HepG2 (cell line): ENCODE results near the gene VWA3A. TPM values are rescaled to one million over a fixed set of nuclear protein-coding genes. Genes with fewer than 3 reads are reported as not detected.

Experiments used
- ATAC-seq: fragments of 200-7000 bp; cut with Tn5 transposase; 3 replicates; pipeline ENCODE4 v1.9.1; 2020; ENCODE audit warnings: mild to moderate bottlenecking, moderate library complexity
- BruUV-seq: library from RNA; stranded (reverse); fragments of 400-500 nt; replicated peaks from 2 replicates; lab custom pipeline; 2021; lab: Mats Ljungman, UMichigan
- CTCF ChIA-PET: fragments of 300-600 bp; formaldehyde crosslinking; extraction: SDS; loops from one replicate; lab custom pipeline; 2021; ENCODE audit warnings: low total read pairs, inconsistent platforms, low intra/inter-chr PET ratio; lab: Yijun Ruan, JAX
- POLR2A ChIA-PET: fragments of 350-600 bp; sonication (Branson Sonifier 250); formaldehyde crosslinking; loops from one replicate; lab custom pipeline; 2020; ENCODE audit warnings: antibody characterized with exemption, inconsistent platforms; lab: Yijun Ruan, JAX
- DNase-seq: peaks from one replicate; pipeline ENCODE4 v3.0.0-alpha.2; 2015; ENCODE audit warnings: low spot score
- FAIRE-seq: peaks from 3 replicates; lab custom pipeline; 2011; peaks lifted over from hg19 to GRCh38; lab: Jason Lieb, UNC
- H2AFZ ChIP-seq: one replicate; pipeline ENCODE4 v1.6.1; 2011; ENCODE audit warnings: low read length, inconsistent platforms
- H3K27ac ChIP-seq: fragments of 300-600 bp; 3 replicates; pipeline ENCODE4 v1.8.0; 2011; ENCODE audit warnings: mixed run types, mild to moderate bottlenecking, mixed read lengths, low read length, inconsistent platforms; ENCODE audit not compliant: insufficient read depth; ENCODE audit errors: extremely low read length
- H3K27me3 ChIP-seq, 2 experiments: fragments of 200-600 bp in 1 of 2; 2 replicates in 1 of 2; 3 replicates in 1 of 2; pipeline versions ENCODE4 v1.6.0 to v1.8.0; 2011; ENCODE audit warnings: low read length in 2 of 2, mild to moderate bottlenecking in 2 of 2, moderate library complexity in 2 of 2, inconsistent platforms in 1 of 2; ENCODE audit not compliant: insufficient read depth in 2 of 2, control insufficient read depth in 1 of 2
- H3K36me3 ChIP-seq, 2 experiments: fragments of 200-600 bp in 1 of 2; replicated peaks in 1 of 2; 2 replicates in 1 of 2; 3 replicates in 1 of 2; pipeline versions ENCODE4 v1.5.1 to v1.8.0; 2011; ENCODE audit warnings: low read length in 2 of 2, inconsistent platforms in 1 of 2; ENCODE audit not compliant: insufficient read depth in 2 of 2, control insufficient read depth in 1 of 2
- H3K4me1 ChIP-seq: 2 replicates; pipeline ENCODE4 v1.5.1; 2012; ENCODE audit warnings: low read length, inconsistent platforms; ENCODE audit not compliant: insufficient read depth
- H3K4me2 ChIP-seq: 2 replicates; pipeline ENCODE4 v1.6.0; 2011; ENCODE audit warnings: low read depth, low read length, inconsistent platforms
- H3K4me3 ChIP-seq, 3 experiments: fragments of 200-600 bp in 1 of 3; sonication (generic), shearing (Covaris generic) in 1 of 3; replicated peaks in 1 of 3; 2 replicates each; pipeline ENCODE4 v1.5.1; 2011 to 2016; ENCODE audit warnings: low read length in 3 of 3, inconsistent platforms in 2 of 3, low read depth in 2 of 3, mild to moderate bottlenecking in 2 of 3, control low read depth in 1 of 3, mixed read lengths in 1 of 3; ENCODE audit not compliant: insufficient read depth in 1 of 3
- H3K79me2 ChIP-seq: one replicate; pipeline ENCODE4 v1.6.1; 2011; ENCODE audit warnings: low read length, inconsistent platforms; ENCODE audit not compliant: insufficient read depth
- H3K9ac ChIP-seq: 2 replicates; pipeline ENCODE4 v1.6.0; 2011; ENCODE audit warnings: mild to moderate bottlenecking, low read depth, low read length, inconsistent platforms; ENCODE audit not compliant: insufficient read depth
- H3K9me3 ChIP-seq: 2 replicates; pipeline ENCODE4 v1.5.1; 2012; ENCODE audit warnings: mild to moderate bottlenecking, low read length
- H4K20me1 ChIP-seq: 2 replicates; pipeline ENCODE4 v1.6.0; 2011; ENCODE audit warnings: inconsistent platforms, mild to moderate bottlenecking, low read length, moderate library complexity; ENCODE audit not compliant: insufficient read depth
- ADNP ChIP-seq: sonication (generic); formaldehyde crosslinking; IDR thresholded peaks from 2 replicates; pipeline ENCODE4 v1.4.0; 2020; ENCODE audit warnings: missing genetic modification reagents
- ARNTL ChIP-seq: sonication (generic); formaldehyde crosslinking; IDR thresholded peaks from 2 replicates; pipeline ENCODE4 v1.4.0; 2020; ENCODE audit warnings: mild to moderate bottlenecking, missing genetic modification reagents
- ATRX ChIP-seq: sonication (generic); formaldehyde crosslinking; IDR thresholded peaks from 2 replicates; pipeline ENCODE4 v1.4.0; 2020; ENCODE audit warnings: missing genetic modification reagents, borderline replicate concordance
- GABPB1 ChIP-seq: IDR thresholded peaks from 2 replicates; pipeline ENCODE4 v1.6.1; 2016; ENCODE audit warnings: mild to moderate bottlenecking, missing genetic modification reagents, moderate library complexity, missing compliant biosample characterization
- HDAC6 ChIP-seq: fragments of 200-600 bp; sonication (generic); IDR thresholded peaks from 2 replicates; pipeline ENCODE4 v1.7.0; 2017; ENCODE audit warnings: mild to moderate bottlenecking, antibody characterized with exemption, low read length, low read depth
- HOXA7 ChIP-seq: sonication (generic); formaldehyde crosslinking; IDR thresholded peaks from 2 replicates; pipeline ENCODE4 v1.8.1; 2022; ENCODE audit warnings: mild to moderate bottlenecking, missing genetic modification reagents, moderate library complexity
- MTA1 ChIP-seq: sonication (generic); formaldehyde crosslinking; IDR thresholded peaks from 2 replicates; pipeline ENCODE4 v1.4.0; 2020; ENCODE audit warnings: missing genetic modification reagents, mild to moderate bottlenecking, borderline replicate concordance
- MYC ChIP-seq: sonication (generic); formaldehyde crosslinking; IDR thresholded peaks from 2 replicates; pipeline ENCODE4 v1.9.0; 2021; ENCODE audit warnings: missing genetic modification reagents, borderline replicate concordance
- PHB2 ChIP-seq: fragments of 450-650 bp; IDR thresholded peaks from 2 replicates; pipeline ENCODE4 v1.6.1; 2018; ENCODE audit not compliant: partially characterized antibody
- SRY ChIP-seq: sonication (generic); formaldehyde crosslinking; IDR thresholded peaks from 2 replicates; pipeline ENCODE4 v1.8.0; 2022; ENCODE audit warnings: mild to moderate bottlenecking, missing genetic modification reagents
- ZFP82 ChIP-seq: sonication (generic); formaldehyde crosslinking; IDR thresholded peaks from 2 replicates; pipeline ENCODE4 v1.5.1; 2020; ENCODE audit warnings: mild to moderate bottlenecking, missing genetic modification reagents, borderline replicate concordance
- ZNF292 ChIP-seq: sonication (generic); formaldehyde crosslinking; IDR thresholded peaks from 2 replicates; pipeline ENCODE4 v1.8.1; 2022; ENCODE audit warnings: mild to moderate bottlenecking, low read depth, missing genetic modification reagents, borderline replicate concordance
- ZNF331 ChIP-seq: sonication (generic); formaldehyde crosslinking; IDR thresholded peaks from 2 replicates; pipeline ENCODE4 v1.4.0; 2020; ENCODE audit warnings: missing genetic modification reagents
- ZNF557 ChIP-seq: sonication (generic); formaldehyde crosslinking; IDR thresholded peaks from 2 replicates; pipeline ENCODE4 v1.4.0; 2020; ENCODE audit warnings: missing genetic modification reagents
- ZNF746 ChIP-seq: sonication (generic); formaldehyde crosslinking; IDR thresholded peaks from 2 replicates; pipeline ENCODE4 v1.8.0; 2022; ENCODE audit warnings: mild to moderate bottlenecking, missing genetic modification reagents
- ZNF777 ChIP-seq: sonication (generic); formaldehyde crosslinking; IDR thresholded peaks from 2 replicates; pipeline ENCODE4 v1.4.0; 2020; ENCODE audit warnings: missing genetic modification reagents
- WGBS: methylation state at CpG from one replicate; pipeline ENCODE4 v1.1.6; 2017; ENCODE audit warnings: low lambda C conversion rate; 5-methylcytosine and 5-hydroxymethylcytosine counted together
- in situ Hi-C: cut with HindIII; loops from 2 replicates; pipeline ENCODE4 v1.10.0; 2017; ENCODE audit warnings: low pct_unique_long_range_greater_than_20kb; ENCODE audit not compliant: extremely low pct_ligation_motif_present
- intact Hi-C: fragments of 100-400 bp; cut with micrococcal nuclease; formaldehyde crosslinking; loops from one replicate; pipeline ENCODE4 v1.10.0; 2022; ENCODE audit not compliant: unreplicated experiment
- polyA plus RNA-seq, 8 experiments: library from polyadenylated mRNA; depleted of rRNA in 3 of 8; stranded (reverse) in 7 of 8; unstranded in 1 of 8; fragments of >200 nt; fragmentation: Illumina TruSeq in 4 of 8; extraction: Trizol in 4 of 8; gene quantifications; 2 replicates each; pipeline versions ENCODE4 v1.2.1 to v1.2.3, GENCODE V29; 2011 to 2016; ENCODE audit warnings: low read depth in 4 of 8, missing spikeins in 1 of 8, mixed read lengths in 1 of 8; ENCODE audit not compliant: insufficient read depth in 1 of 8
- total RNA-seq, 5 experiments: library from RNA; depleted of rRNA; stranded (reverse); fragments of >200 nt; fragmentation: Illumina TruSeq; extraction: Trizol; gene quantifications; 2 replicates each; pipeline ENCODE4 v1.2.3, GENCODE V29; 2016; ENCODE audit warnings: low read depth in 1 of 5
- TF ChIP-seq, protein P1 (sequence below): sonication (generic); formaldehyde crosslinking; IDR thresholded peaks from 2 replicates; pipeline ENCODE4 v1.5.1; 2020; ENCODE audit warnings: mild to moderate bottlenecking, missing genetic modification reagents, moderate library complexity

VWA3A gene
- total and polyA plus RNA-seq, 2 of the 13 experiments (the other 11 are each of a cell fraction or from before 2014, with no cell fraction given), result 0.03 to 0.07 TPM

GRCh38 chr16:22050963-22051362, 41.4 kb upstream of the VWA3A start (continued):
- no peak for TF ChIP-seq GABPB1 (CRISPR knock-in tag)

- H3K27ac ChIP-seq, result no peak overlapping the region
- no peak overlapping the region for H2AFZ ChIP-seq
- ChIA-PET POLR2A (no interaction called here), CTCF (no interaction called here)
- FAIRE-seq, result no peak
- H3K9ac ChIP-seq, result no peak overlapping the region
- no peak for TF ChIP-seq ADNP
- TF ChIP-seq ZNF331 (CRISPR knock-in tag), result no peak
- no peak for TF ChIP-seq PHB2
- TF ChIP-seq MYC (CRISPR knock-in tag), result no peak
- TF ChIP-seq ARNTL (CRISPR knock-in tag), result no peak
- TF ChIP-seq ZNF746 (CRISPR knock-in tag), result no peak
- TF ChIP-seq ZNF557 (CRISPR knock-in tag), result no peak
- TF ChIP-seq, protein P1, sequence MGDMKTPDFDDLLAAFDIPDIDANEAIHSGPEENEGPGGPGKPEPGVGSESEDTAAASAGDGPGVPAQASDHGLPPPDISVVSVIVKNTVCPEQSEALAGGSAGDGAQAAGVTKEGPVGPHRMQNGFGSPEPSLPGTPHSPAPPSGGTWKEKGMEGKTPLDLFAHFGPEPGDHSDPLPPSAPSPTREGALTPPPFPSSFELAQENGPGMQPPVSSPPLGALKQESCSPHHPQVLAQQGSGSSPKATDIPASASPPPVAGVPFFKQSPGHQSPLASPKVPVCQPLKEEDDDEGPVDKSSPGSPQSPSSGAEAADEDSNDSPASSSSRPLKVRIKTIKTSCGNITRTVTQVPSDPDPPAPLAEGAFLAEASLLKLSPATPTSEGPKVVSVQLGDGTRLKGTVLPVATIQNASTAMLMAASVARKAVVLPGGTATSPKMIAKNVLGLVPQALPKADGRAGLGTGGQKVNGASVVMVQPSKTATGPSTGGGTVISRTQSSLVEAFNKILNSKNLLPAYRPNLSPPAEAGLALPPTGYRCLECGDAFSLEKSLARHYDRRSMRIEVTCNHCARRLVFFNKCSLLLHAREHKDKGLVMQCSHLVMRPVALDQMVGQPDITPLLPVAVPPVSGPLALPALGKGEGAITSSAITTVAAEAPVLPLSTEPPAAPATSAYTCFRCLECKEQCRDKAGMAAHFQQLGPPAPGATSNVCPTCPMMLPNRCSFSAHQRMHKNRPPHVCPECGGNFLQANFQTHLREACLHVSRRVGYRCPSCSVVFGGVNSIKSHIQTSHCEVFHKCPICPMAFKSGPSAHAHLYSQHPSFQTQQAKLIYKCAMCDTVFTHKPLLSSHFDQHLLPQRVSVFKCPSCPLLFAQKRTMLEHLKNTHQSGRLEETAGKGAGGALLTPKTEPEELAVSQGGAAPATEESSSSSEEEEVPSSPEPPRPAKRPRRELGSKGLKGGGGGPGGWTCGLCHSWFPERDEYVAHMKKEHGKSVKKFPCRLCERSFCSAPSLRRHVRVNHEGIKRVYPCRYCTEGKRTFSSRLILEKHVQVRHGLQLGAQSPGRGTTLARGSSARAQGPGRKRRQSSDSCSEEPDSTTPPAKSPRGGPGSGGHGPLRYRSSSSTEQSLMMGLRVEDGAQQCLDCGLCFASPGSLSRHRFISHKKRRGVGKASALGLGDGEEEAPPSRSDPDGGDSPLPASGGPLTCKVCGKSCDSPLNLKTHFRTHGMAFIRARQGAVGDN (CRISPR knock-in tag), result no peak
- no peak for TF ChIP-seq SRY (CRISPR knock-in tag)
- no peak for TF ChIP-seq ZFP82 (CRISPR knock-in tag)
- no peak for TF ChIP-seq ZNF292 (CRISPR knock-in tag)
- no peak for TF ChIP-seq HDAC6
- no peak for TF ChIP-seq MTA1 (CRISPR knock-in tag)
- TF ChIP-seq HOXA7, result no peak
- no peak for TF ChIP-seq ATRX (CRISPR knock-in tag)
- TF ChIP-seq ZNF777 (CRISPR knock-in tag), result no peak
- peaks cover 2% of the 10 kb centered on the region for H3K79me2 ChIP-seq
- H3K9me3 ChIP-seq, result no peaks in the 10 kb centered on the region
- DNase-seq, result no peak
- ATAC-seq, result no peak
- H3K4me3 ChIP-seq, result no peak overlapping the region
- no TSS peak for BruUV-seq
- intact Hi-C loops, result no loop called here
- H3K4me1 ChIP-seq, result no peaks in the 10 kb centered on the region
- H4K20me1 ChIP-seq, result no peaks in the 10 kb centered on the region
- in situ Hi-C loops, result no loop called here
- H3K36me3 ChIP-seq, result peaks cover 0 to 3% of the 10 kb centered on the region in 2 experiments; a peak in 1 of 5 replicates
- WGBS, result 96% methylated on average over 6 of the region's 6 CpGs
- H3K27me3 ChIP-seq, result no peaks in the 10 kb centered on the region
- no peak overlapping the region for H3K4me2 ChIP-seq
These were observed 39.4 kb upstream of the VWA3A start for GRCh38 chr16:22052980-22053379.
